K562 treated with DMSO at 1 percent for 12 hours (cell line): ENCODE results near the gene YY2. TPM values are rescaled to one million over a fixed set of nuclear protein-coding genes. Genes with fewer than 3 reads are reported as not detected.

Experiments
- total RNA-seq: library from RNA; unstranded; fragments of 300-600 nt; gene quantifications from 2 replicates; pipeline ENCODE4 v1.2.3, GENCODE V29; 2022; ENCODE audit not compliant: insufficient read depth

YY2 gene
- 0.88 and 2.3 TPM in 2 replicates for total RNA-seq

GRCh38 chrX:21855937-21856415 lies at the start of gene YY2:
Gene YY2, plus strand, starts transcription at chrX:21855987. Its CDS starts 498 bp downstream, at chrX:21856485.

GRCh38 chrX:21839334-21840192 lies 16.2 kb upstream of the YY2 start, which contains the start of gene MBTPS2:
Gene MBTPS2, plus strand, starts transcription at chrX:21839617. Its CDS starts 118 bp downstream, at chrX:21839735.

Other genes with a start within 250 kb of the YY2 start
- not detected in 2 replicates for gene KLHL34, start 197.7 kb upstream of the YY2 start, total RNA-seq
- not detected in 2 replicates for gene SMPX, start 97.9 kb upstream of the YY2 start, total RNA-seq
- 2.1 and 9.5 TPM in 2 replicates for gene MBTPS2, start 16.4 kb upstream of the YY2 start, total RNA-seq
- 36.2 and 58.9 TPM in 2 replicates for gene SMS, start 84.7 kb downstream of the YY2 start, total RNA-seq
- not detected in 2 replicates for gene PHEX, start 176.3 kb downstream of the YY2 start, total RNA-seq